Right renal cortex interstitium (tissue), 3 donors: ENCODE results near the gene RSPH9. TPM values are rescaled to one million over a fixed set of nuclear protein-coding genes. Genes with fewer than 3 reads are reported as not detected.

ENCODE experiments used
- DNase-seq, 3 donors: peaks; one replicate each; pipeline ENCODE4 v3.0.0-alpha.2; 2013; ENCODE audit warnings: low read depth in 3 of 3, low spot score in 2 of 3
- polyA plus RNA-seq, 3 donors: library from polyadenylated mRNA; unstranded; fragments of 120-200 nt; gene quantifications; one replicate each; pipeline ENCODE4 v1.2.1, GENCODE V29; 2013; ENCODE audit not compliant: insufficient read length in 3 of 3

Gene RSPH9
- polyA plus RNA-seq, 3 donors: 1.2 to 1.5 (median 1.3) TPM

- no peak for DNase-seq
These were observed 62.9 kb downstream of the RSPH9 start for GRCh38 chr6:43707767-43708166.

GRCh38 chr6:43708860-43709653 is 64.2 kb downstream of the RSPH9 start:
- DNase-seq: no peak

GRCh38 chr6:43709654-43710303 is 64.9 kb downstream of the RSPH9 start:
- DNase-seq: no peak

- DNase-seq: no peak
These were observed 65.7 kb downstream of the RSPH9 start for GRCh38 chr6:43710576-43710975.

GRCh38 chr6:43712579-43712978 is 67.7 kb downstream of the RSPH9 start:
- no peak for DNase-seq

GRCh38 chr6:43713643-43714310 is 68.9 kb downstream of the RSPH9 start:
- DNase-seq: no peak

- no peak for DNase-seq
These were observed 69.6 kb downstream of the RSPH9 start for GRCh38 chr6:43714311-43715055.

GRCh38 chr6:43715056-43715788 is 70.4 kb downstream of the RSPH9 start:
- no peak for DNase-seq

GRCh38 chr6:43716099-43716498 is 71.3 kb downstream of the RSPH9 start:
- DNase-seq: no peak

- DNase-seq: no peak
These were observed 72.6 kb downstream of the RSPH9 start for GRCh38 chr6:43717389-43717788.

- no peak for DNase-seq
These were observed 73.0 kb downstream of the RSPH9 start for GRCh38 chr6:43717822-43718221.

GRCh38 chr6:43718387-43719105 is 73.7 kb downstream of the RSPH9 start:
- no peak for DNase-seq

GRCh38 chr6:43719511-43719910 is 74.7 kb downstream of the RSPH9 start:
- no peak for DNase-seq

GRCh38 chr6:43720999-43721398 is 76.2 kb downstream of the RSPH9 start:
- DNase-seq: no peak

Other genes starting within 250 kb of the RSPH9 start
- 10 to 100 TPM; 14.9 to 17.5 (median 17.1) TPM for gene ABCC10, start 217.5 kb upstream of the RSPH9 start, polyA plus RNA-seq
- gene DLK2, start 189.5 kb upstream of the RSPH9 start, polyA plus RNA-seq: under 1 TPM; 0.53 to 0.90 (median 0.75) TPM
- 10 to 100 TPM; 28.9 to 29.6 (median 29.0) TPM for gene TJAP1, start 167.5 kb upstream of the RSPH9 start, polyA plus RNA-seq
- gene LRRC73, start 134.7 kb upstream of the RSPH9 start, polyA plus RNA-seq: 1 to 10 TPM in 2 of 3 donors, under 1 TPM in 1; 0.86 to 1.1 (median 1.0) TPM
- 100 to 1,000 TPM; 142 to 152 (median 148) TPM for gene YIPF3, start 128.1 kb upstream of the RSPH9 start, polyA plus RNA-seq
- 10 to 100 TPM; 42.8 to 49.4 (median 49.1) TPM for gene POLR1C, start 127.9 kb upstream of the RSPH9 start, polyA plus RNA-seq
- gene XPO5, start 69.0 kb upstream of the RSPH9 start, polyA plus RNA-seq: 10 to 100 TPM; 45.3 to 50.7 (median 45.9) TPM
- gene POLH, start 68.9 kb upstream of the RSPH9 start, polyA plus RNA-seq: 10 to 100 TPM; 20.2 to 24.6 (median 21.5) TPM
- 10 to 100 TPM; 49.8 to 51.1 (median 50.1) TPM for gene GTPBP2, start 15.8 kb upstream of the RSPH9 start, polyA plus RNA-seq
- gene MAD2L1BP, start 9.2 kb upstream of the RSPH9 start, polyA plus RNA-seq: 10 to 100 TPM; 29.4 to 30.5 (median 30.5) TPM
- 10 to 100 TPM; 45.4 to 48.6 (median 48.5) TPM for gene MRPS18A, start 42.8 kb downstream of the RSPH9 start, polyA plus RNA-seq
- 100 to 1,000 TPM; 276 to 296 (median 286) TPM for gene VEGFA, start 125.2 kb downstream of the RSPH9 start, polyA plus RNA-seq